SK-N-SH (cell line): Measurements from ENCODE around the gene FGGY. TPM values are rescaled to one million over a fixed set of nuclear protein-coding genes. Genes with fewer than 3 reads are reported as not detected.
"Not testable (repeated sequence)": the region's sequence is repeated elsewhere in the genome, so short reads cannot be mapped to it uniquely, and the experiment has no call there.

Experiments
- CTCF ChIA-PET: fragments of 300-600, 350-600 bp; formaldehyde crosslinking; extraction: SDS; loops from one replicate; lab custom pipeline; 2021; lab: Yijun Ruan, JAX
- POLR2A ChIA-PET: fragments of 350-600 bp; sonication (Branson Sonifier 250); formaldehyde crosslinking; extraction: SDS; loops from one replicate; lab custom pipeline; 2020; ENCODE audit warnings: antibody characterized with exemption, inconsistent platforms; lab: Yijun Ruan, JAX
- DNase-seq: peaks from one replicate; pipeline ENCODE4 v3.0.0; 2012
- H2AFZ ChIP-seq: fragments of 200-600 bp; sonication (generic); 2 replicates; pipeline ENCODE4 v1.8.1; 2016; ENCODE audit warnings: antibody characterized with exemption, mild to moderate bottlenecking, low read depth
- H3F3A ChIP-seq: fragments of 200-600 bp; sonication (generic); replicated peaks from 2 replicates; pipeline ENCODE3; 2016; ENCODE audit warnings: antibody characterized with exemption, mild to moderate bottlenecking; ENCODE audit not compliant: insufficient read depth
- H3K27ac ChIP-seq, 2 experiments: fragments of 200-500 bp in 1 of 2; fragments of 200-600 bp in 1 of 2; sonication (Bioruptor generic) in 1 of 2; sonication (generic), shearing (Covaris generic) in 1 of 2; 2 replicates each; pipeline versions ENCODE4 v1.5.1 to v1.6.1; 2014 to 2016; ENCODE audit warnings: low read depth in 2 of 2, inconsistent platforms in 1 of 2, low read length in 1 of 2, mild to moderate bottlenecking in 1 of 2, mixed read lengths in 1 of 2
- H3K27me3 ChIP-seq: fragments of 200-600 bp; sonication (generic), shearing (Covaris generic); 2 replicates; pipeline ENCODE4 v1.6.1; 2016; ENCODE audit warnings: mixed run types; ENCODE audit not compliant: insufficient read depth
- H3K36me3 ChIP-seq, 2 experiments: fragments of 200-500 bp in 1 of 2; fragments of 200-600 bp in 1 of 2; sonication (Bioruptor generic) in 1 of 2; sonication (generic) in 1 of 2; replicated peaks in 1 of 2; 2 replicates each; pipeline versions ENCODE3 to v1.5.1; 2014 to 2016; ENCODE audit warnings: low read length in 1 of 2, mild to moderate bottlenecking in 1 of 2; ENCODE audit not compliant: insufficient read depth in 2 of 2, control insufficient read depth in 1 of 2
- H3K4me1 ChIP-seq, 2 experiments: fragments of 200-500 bp in 1 of 2; fragments of 200-600 bp in 1 of 2; sonication (Bioruptor generic) in 1 of 2; sonication (generic), shearing (Covaris generic) in 1 of 2; 2 replicates each; pipeline versions ENCODE4 v1.5.1 to v1.6.1; 2014 to 2016; ENCODE audit warnings: low read depth in 1 of 2, low read length in 1 of 2, mixed run types in 1 of 2; ENCODE audit not compliant: insufficient read depth in 2 of 2, control insufficient read depth in 1 of 2
- H3K4me2 ChIP-seq: fragments of 200-600 bp; sonication (generic), shearing (Covaris generic); 2 replicates; pipeline ENCODE4 v1.6.1; 2017; ENCODE audit warnings: mixed run types
- H3K4me3 ChIP-seq, 2 experiments: fragments of 200-500 bp in 1 of 2; fragments of 200-600 bp in 1 of 2; sonication (Bioruptor generic) in 1 of 2; sonication (generic), shearing (Covaris generic) in 1 of 2; 2 replicates each; pipeline versions ENCODE4 v1.5.1 to v1.8.1; 2014 to 2016; ENCODE audit warnings: low read depth in 2 of 2, inconsistent platforms in 1 of 2, low read length in 1 of 2, mild to moderate bottlenecking in 1 of 2, mixed read lengths in 1 of 2, moderate library complexity in 1 of 2
- H3K79me2 ChIP-seq: fragments of 200-600 bp; sonication (generic); 2 replicates; pipeline ENCODE4 v1.8.1; 2017; ENCODE audit warnings: mild to moderate bottlenecking; ENCODE audit not compliant: insufficient read depth
- H3K9ac ChIP-seq: fragments of 200-600 bp; sonication (generic); 2 replicates; pipeline ENCODE4 v1.6.1; 2017; ENCODE audit warnings: mixed run types
- H3K9me2 ChIP-seq: fragments of 200-600 bp; sonication (generic); 2 replicates; pipeline ENCODE4 v1.6.1; 2017; ENCODE audit warnings: mixed run types
- H3K9me3 ChIP-seq: fragments of 200-600 bp; sonication (generic); 2 replicates; pipeline ENCODE4 v1.6.1; 2017; ENCODE audit warnings: mixed run types, mild to moderate bottlenecking, moderate library complexity
- H4K20me1 ChIP-seq: fragments of 200-600 bp; sonication (generic); 2 replicates; pipeline ENCODE4 v1.6.1; 2017; ENCODE audit warnings: mild to moderate bottlenecking, mixed run types; ENCODE audit not compliant: insufficient read depth
- CTCF ChIP-seq: fragments of 200-600 bp; sonication (generic); IDR thresholded peaks from 2 replicates; pipeline ENCODE4 v1.6.1; 2017; ENCODE audit warnings: antibody characterized with exemption, mild to moderate bottlenecking, moderate library complexity
- ELF1 ChIP-seq: IDR thresholded peaks from 2 replicates; pipeline ENCODE4 v1.4.0; 2012
- EP300 ChIP-seq, 2 experiments: IDR thresholded peaks; 2 replicates each; pipeline versions ENCODE4 v1.4.0 to v1.6.1; 2012; ENCODE audit warnings: borderline replicate concordance in 1 of 2, low read depth in 1 of 2, low read length in 1 of 2
- EZH2phosphoT487 ChIP-seq: fragments of 200-600 bp; sonication (generic); IDR thresholded peaks from 2 replicates; pipeline ENCODE4 v1.6.1; 2017; ENCODE audit warnings: low read depth, mixed run types, mild to moderate bottlenecking, antibody characterized with exemption, moderate library complexity, borderline replicate concordance
- FOSL2 ChIP-seq: IDR thresholded peaks from 2 replicates; pipeline ENCODE4 v1.4.0; 2012; ENCODE audit warnings: low read depth, mild to moderate bottlenecking, moderate library complexity, borderline replicate concordance
- MAX ChIP-seq: IDR thresholded peaks from 2 replicates; pipeline ENCODE4 v1.4.0; 2012; ENCODE audit warnings: low read depth
- NRF1 ChIP-seq: IDR thresholded peaks from 2 replicates; pipeline ENCODE4 v1.6.1; 2012; ENCODE audit warnings: low read depth, mild to moderate bottlenecking, low read length
- POLR2AphosphoS5 ChIP-seq: IDR thresholded peaks from 2 replicates; pipeline ENCODE4 v1.6.1; 2012; ENCODE audit warnings: low read depth, low read length
- RAD21 ChIP-seq: IDR thresholded peaks from 2 replicates; pipeline ENCODE4 v1.6.1; 2012; ENCODE audit warnings: mild to moderate bottlenecking, low read length
- RFX5 ChIP-seq: IDR thresholded peaks from 2 replicates; pipeline ENCODE4 v1.6.1; 2012; ENCODE audit warnings: mild to moderate bottlenecking, improper control_type of control experiment, low read length
- SIN3A ChIP-seq: IDR thresholded peaks from 2 replicates; pipeline ENCODE4 v1.6.1; 2012; ENCODE audit warnings: low read depth, mild to moderate bottlenecking, low read length, moderate library complexity, borderline replicate concordance
- TCF12 ChIP-seq: IDR thresholded peaks from 2 replicates; pipeline ENCODE4 v1.4.0; 2012
- TEAD4 ChIP-seq: IDR thresholded peaks from 2 replicates; pipeline ENCODE4 v1.4.0; 2012; ENCODE audit warnings: mild to moderate bottlenecking, borderline replicate concordance; ENCODE audit not compliant: insufficient read depth
- USF1 ChIP-seq: IDR thresholded peaks from 2 replicates; pipeline ENCODE4 v1.4.0; 2012; ENCODE audit warnings: low read depth, borderline replicate concordance
- USF2 ChIP-seq: fragments of 150-350 bp; IDR thresholded peaks from 2 replicates; pipeline ENCODE4 v1.6.1; 2017; ENCODE audit warnings: antibody characterized with exemption, low read length, low read depth, borderline replicate concordance
- YY1 ChIP-seq: IDR thresholded peaks from 2 replicates; pipeline ENCODE4 v1.4.0; 2012; ENCODE audit warnings: low read depth, mild to moderate bottlenecking
- ZBTB33 ChIP-seq: IDR thresholded peaks from 2 replicates; pipeline ENCODE4 v1.4.0; 2012; ENCODE audit warnings: low read depth, borderline replicate concordance
- WGBS: methylation state at CpG from one replicate; pipeline ENCODE4 v1.1.6; 2017; ENCODE audit warnings: low lambda C conversion rate; 5-methylcytosine and 5-hydroxymethylcytosine counted together
- polyA plus RNA-seq, 3 experiments: library from polyadenylated mRNA; depleted of rRNA; stranded (reverse); fragments of >200 nt; gene quantifications; 2 replicates each; pipeline ENCODE4 v1.2.3, GENCODE V29; 2012

Gene FGGY
- polyA plus RNA-seq, 1 of the 3 experiments (the other 2 are of a cell fraction), result 10.3 TPM

- no peaks in the 10 kb centered on the region for H3F3A ChIP-seq
- TF ChIP-seq NRF1 (no peak), EP300 (IDR thresholded peaks at IDR 0.05; ENCODE audit: borderline replicate concordance in 1 of 2, low read depth in 1 of 2, low read length in 1 of 2) (no peak), TEAD4 (no peak), SIN3A (no peak), ZBTB33 (no peak), FOSL2 (no peak), TCF12 (no peak), USF2 (no peak), RFX5 (no peak), YY1 (no peak), USF1 (no peak), RAD21 (no peak), EZH2phosphoT487 (no peak), POLR2AphosphoS5 (no peak), MAX (no peak), ELF1 (no peak), CTCF (no peak)
- TF ChIP-seq, all 33 proteins: peak for 0
- POLR2A ChIA-PET, result no interaction called here
- H2AFZ ChIP-seq, result no peak overlapping the region
- no peak overlapping the region for H3K4me3 ChIP-seq
- H3K9me2 ChIP-seq, result no peaks in the 10 kb centered on the region
- CTCF ChIA-PET, result no interaction called here
- H3K36me3 ChIP-seq, result no peaks in the 10 kb centered on the region
- H3K79me2 ChIP-seq, result no peaks in the 10 kb centered on the region
- no peak overlapping the region for H3K27ac ChIP-seq
- H4K20me1 ChIP-seq, result no peaks in the 10 kb centered on the region
- 71% methylated on average over 1 of the region's 1 CpG for WGBS
- no peaks in the 10 kb centered on the region for H3K27me3 ChIP-seq
- H3K4me1 ChIP-seq, result no peaks in the 10 kb centered on the region
- no peak overlapping the region for H3K9ac ChIP-seq
- H3K4me2 ChIP-seq, result no peak overlapping the region
- no peaks in the 10 kb centered on the region for H3K9me3 ChIP-seq
- no peak for DNase-seq
These were observed 312.4 kb downstream of the FGGY start for GRCh38 chr1:59609245-59609644.

- H3K4me3 ChIP-seq, H3K4me2 ChIP-seq, H4K20me1 ChIP-seq, H3K27ac ChIP-seq, DNase-seq, H3K9me2 ChIP-seq, H3K79me2 ChIP-seq, H3K4me1 ChIP-seq, H3F3A ChIP-seq, H3K9ac ChIP-seq, H3K27me3 ChIP-seq, POLR2A ChIA-PET, H3K36me3 ChIP-seq, H2AFZ ChIP-seq, H3K9me3 ChIP-seq: not testable (repeated sequence)
- CTCF ChIA-PET, result interaction anchor here (0.5 kb wide), 1 partner anchor 14 kb away, joined by 5 read pairs; no protein-coding TSS in a partner anchor
- 79% methylated on average over 7 of the region's 13 CpGs for WGBS
These were observed 313.6 kb downstream of the FGGY start for GRCh38 chr1:59610499-59610898.
